Measurements from ENCODE around the gene USH1G.
"Not testable (repeated sequence)": the region's sequence is repeated elsewhere in the genome, so short reads cannot be mapped to it uniquely, and the experiment has no call there.

USH1G gene

GRCh38 chr17:74911423-74911822 is 11.6 kb downstream of the USH1G start:
- H3K4me3 ChIP-seq (ENCODE audit: low read depth in 1 of 2, low read length in 2 of 2); H3K4me1 ChIP-seq (ENCODE audit: control insufficient read depth in 1 of 2, insufficient read depth in 2 of 2, low read length in 2 of 2); H3K27me3 ChIP-seq (ENCODE audit: low read depth, low read length); H3K36me3 ChIP-seq (ENCODE audit: control insufficient read depth in 1 of 2, insufficient read depth in 2 of 2, low read length in 2 of 2); H3K27ac ChIP-seq (ENCODE audit: low read length); H3K9me3 ChIP-seq (ENCODE audit: control insufficient read depth in 1 of 2, low read length in 2 of 2): not testable (repeated sequence)

GRCh38 chr17:74909097-74909496 is 14.0 kb downstream of the USH1G start:
- not testable (repeated sequence) for H3K27me3 ChIP-seq (ENCODE audit: low read depth, low read length); H3K4me1 ChIP-seq (ENCODE audit: control insufficient read depth in 1 of 2, insufficient read depth in 2 of 2, low read length in 2 of 2); H3K9me3 ChIP-seq (ENCODE audit: control insufficient read depth in 1 of 2, low read length in 2 of 2); H3K36me3 ChIP-seq (ENCODE audit: control insufficient read depth in 1 of 2, insufficient read depth in 2 of 2, low read length in 2 of 2); H3K4me3 ChIP-seq (ENCODE audit: low read depth in 1 of 2, low read length in 2 of 2); H3K27ac ChIP-seq (ENCODE audit: low read length)

GRCh38 chr17:74907012-74907411 is 16.0 kb downstream of the USH1G start:
- peaks cover 6% of the 10 kb centered on the region for H3K27me3 ChIP-seq (ENCODE audit: low read depth, low read length)
- H3K4me1 ChIP-seq (ENCODE audit: control insufficient read depth in 1 of 2, insufficient read depth in 2 of 2, low read length in 2 of 2), result no peaks in the 10 kb centered on the region
- H3K36me3 ChIP-seq (ENCODE audit: control insufficient read depth in 1 of 2, insufficient read depth in 2 of 2, low read length in 2 of 2), result no peaks in the 10 kb centered on the region
- H3K4me3 ChIP-seq (ENCODE audit: low read depth in 1 of 2, low read length in 2 of 2), result no peak overlapping the region
- H3K27ac ChIP-seq (ENCODE audit: low read length), result no peak overlapping the region
- H3K9me3 ChIP-seq (ENCODE audit: control insufficient read depth in 1 of 2, low read length in 2 of 2), result no peaks in the 10 kb centered on the region

- not testable (repeated sequence) for H3K9me3 ChIP-seq (ENCODE audit: control insufficient read depth in 1 of 2, low read length in 2 of 2); H3K36me3 ChIP-seq (ENCODE audit: control insufficient read depth in 1 of 2, insufficient read depth in 2 of 2, low read length in 2 of 2); H3K27me3 ChIP-seq (ENCODE audit: low read depth, low read length); H3K27ac ChIP-seq (ENCODE audit: low read length); H3K4me3 ChIP-seq (ENCODE audit: low read depth in 1 of 2, low read length in 2 of 2); H3K4me1 ChIP-seq (ENCODE audit: control insufficient read depth in 1 of 2, insufficient read depth in 2 of 2, low read length in 2 of 2)
Measured at GRCh38 chr17:74906214-74906793, 16.8 kb downstream of the USH1G start.

- H3K27ac ChIP-seq (ENCODE audit: low read length), result no peak overlapping the region
- H3K9me3 ChIP-seq (ENCODE audit: control insufficient read depth in 1 of 2, low read length in 2 of 2), result no peaks in the 10 kb centered on the region
- H3K4me1 ChIP-seq (ENCODE audit: control insufficient read depth in 1 of 2, insufficient read depth in 2 of 2, low read length in 2 of 2), result no peaks in the 10 kb centered on the region
- no peaks in the 10 kb centered on the region for H3K36me3 ChIP-seq (ENCODE audit: control insufficient read depth in 1 of 2, insufficient read depth in 2 of 2, low read length in 2 of 2)
- peaks cover 6% of the 10 kb centered on the region for H3K27me3 ChIP-seq (ENCODE audit: low read depth, low read length)
- no peak overlapping the region for H3K4me3 ChIP-seq (ENCODE audit: low read depth in 1 of 2, low read length in 2 of 2)
Measured at GRCh38 chr17:74904687-74905409, 18.2 kb downstream of the USH1G start.

- Histone ChIP-seq H3K27ac (ENCODE audit: low read length) (no peak overlapping the region), H3K9me3 (ENCODE audit: control insufficient read depth in 1 of 2, low read length in 2 of 2) (no peaks in the 10 kb centered on the region), H3K4me3 (ENCODE audit: low read depth in 1 of 2, low read length in 2 of 2) (no peak overlapping the region), H3K27me3 (ENCODE audit: low read depth, low read length) (peaks cover 6% of the 10 kb centered on the region), H3K36me3 (ENCODE audit: control insufficient read depth in 1 of 2, insufficient read depth in 2 of 2, low read length in 2 of 2) (no peaks in the 10 kb centered on the region), H3K4me1 (ENCODE audit: control insufficient read depth in 1 of 2, insufficient read depth in 2 of 2, low read length in 2 of 2) (no peaks in the 10 kb centered on the region)
Measured at GRCh38 chr17:74903671-74904070, 19.4 kb downstream of the USH1G start.

GRCh38 chr17:74903034-74903433 is 20.0 kb downstream of the USH1G start:
- Histone ChIP-seq H3K4me3 (ENCODE audit: low read depth in 1 of 2, low read length in 2 of 2) (no peak overlapping the region), H3K9me3 (ENCODE audit: control insufficient read depth in 1 of 2, low read length in 2 of 2) (no peaks in the 10 kb centered on the region), H3K4me1 (ENCODE audit: control insufficient read depth in 1 of 2, insufficient read depth in 2 of 2, low read length in 2 of 2) (no peaks in the 10 kb centered on the region), H3K36me3 (ENCODE audit: control insufficient read depth in 1 of 2, insufficient read depth in 2 of 2, low read length in 2 of 2) (no peaks in the 10 kb centered on the region), H3K27ac (ENCODE audit: low read length) (no peak overlapping the region), H3K27me3 (ENCODE audit: low read depth, low read length) (peaks cover 6% of the 10 kb centered on the region)

- H3K4me1 ChIP-seq (ENCODE audit: control insufficient read depth in 1 of 2, insufficient read depth in 2 of 2, low read length in 2 of 2), result no peaks in the 10 kb centered on the region
- H3K27ac ChIP-seq (ENCODE audit: low read length), result no peak overlapping the region
- no peak overlapping the region for H3K4me3 ChIP-seq (ENCODE audit: low read depth in 1 of 2, low read length in 2 of 2)
- no peaks in the 10 kb centered on the region for H3K9me3 ChIP-seq (ENCODE audit: control insufficient read depth in 1 of 2, low read length in 2 of 2)
- peaks cover 6% of the 10 kb centered on the region for H3K27me3 ChIP-seq (ENCODE audit: low read depth, low read length)
- H3K36me3 ChIP-seq (ENCODE audit: control insufficient read depth in 1 of 2, insufficient read depth in 2 of 2, low read length in 2 of 2), result no peaks in the 10 kb centered on the region
Measured at GRCh38 chr17:74901353-74902135, 21.5 kb downstream of the USH1G start.

- no peaks in the 10 kb centered on the region for H3K9me3 ChIP-seq (ENCODE audit: control insufficient read depth in 1 of 2, low read length in 2 of 2)
Measured at GRCh38 chr17:74900208-74900607, 22.8 kb downstream of the USH1G start.

GRCh38 chr17:74898376-74898946 is 24.6 kb downstream of the USH1G start:
- Histone ChIP-seq H3K27ac (ENCODE audit: low read length) (no peak overlapping the region), H3K36me3 (ENCODE audit: control insufficient read depth in 1 of 2, insufficient read depth in 2 of 2, low read length in 2 of 2) (no peaks in the 10 kb centered on the region), H3K27me3 (ENCODE audit: low read depth, low read length) (peaks cover 7% of the 10 kb centered on the region), H3K9me3 (ENCODE audit: control insufficient read depth in 1 of 2, low read length in 2 of 2) (no peaks in the 10 kb centered on the region), H3K4me1 (ENCODE audit: control insufficient read depth in 1 of 2, insufficient read depth in 2 of 2, low read length in 2 of 2) (peaks cover 0 to 4% of the 10 kb centered on the region in 2 donors), H3K4me3 (ENCODE audit: low read depth in 1 of 2, low read length in 2 of 2) (no peak overlapping the region)

More at GRCh38 chr17:74900208-74900607, 22.8 kb downstream of the USH1G start:
- no peaks in the 10 kb centered on the region for H3K36me3 ChIP-seq (ENCODE audit: control insufficient read depth in 1 of 2, insufficient read depth in 2 of 2, low read length in 2 of 2)
- H3K27me3 ChIP-seq (ENCODE audit: low read depth, low read length), result peaks cover 6% of the 10 kb centered on the region
- no peaks in the 10 kb centered on the region for H3K4me1 ChIP-seq (ENCODE audit: control insufficient read depth in 1 of 2, insufficient read depth in 2 of 2, low read length in 2 of 2)
- H3K4me3 ChIP-seq (ENCODE audit: low read depth in 1 of 2, low read length in 2 of 2), result no peak overlapping the region
- no peak overlapping the region for H3K27ac ChIP-seq (ENCODE audit: low read length)

GRCh38 chr17:74893936-74894671 is 29.0 kb downstream of the USH1G start:
- no peaks in the 10 kb centered on the region for H3K9me3 ChIP-seq (ENCODE audit: control insufficient read depth in 1 of 2, low read length in 2 of 2)
- H3K27ac ChIP-seq (ENCODE audit: low read length), result no peak overlapping the region
- no peaks in the 10 kb centered on the region for H3K36me3 ChIP-seq (ENCODE audit: control insufficient read depth in 1 of 2, insufficient read depth in 2 of 2, low read length in 2 of 2)
- H3K4me1 ChIP-seq (ENCODE audit: control insufficient read depth in 1 of 2, insufficient read depth in 2 of 2, low read length in 2 of 2), result peaks cover 0 to 13% of the 10 kb centered on the region in 2 donors
- H3K27me3 ChIP-seq (ENCODE audit: low read depth, low read length), result peaks cover 22% of the 10 kb centered on the region
- peak overlapping the region in 1 of 2 donors; percentile 58 for H3K4me3 ChIP-seq (ENCODE audit: low read depth in 1 of 2, low read length in 2 of 2)

All from muscle layer of duodenum (tissue), 2 donors.